Thyroid gland (tissue), 4 donors: ENCODE measurements around the gene ARPP19.

Experiments used
- POLR2A ChIP-seq, 2 donors: fragments of 450-650 bp; IDR thresholded peaks; one replicate each; pipeline ENCODE4 v1.6.1; 2017; ENCODE audit warnings: antibody characterized with exemption in 2 of 2, mild to moderate bottlenecking in 2 of 2, moderate library complexity in 1 of 2
- TF ChIP-seq, protein P1 (sequence below), 6 experiments: fragments of 200-600 bp in 3 of 6; fragments of 450-650 bp in 3 of 6; sonication (generic) in 3 of 6; IDR thresholded peaks; one replicate each; pipeline ENCODE4 v1.5.1; 2016 to 2019; ENCODE audit warnings: antibody characterized with exemption in 6 of 6, mild to moderate bottlenecking in 2 of 6, inconsistent platforms in 1 of 6, moderate library complexity in 1 of 6

- TF ChIP-seq, protein P1, sequence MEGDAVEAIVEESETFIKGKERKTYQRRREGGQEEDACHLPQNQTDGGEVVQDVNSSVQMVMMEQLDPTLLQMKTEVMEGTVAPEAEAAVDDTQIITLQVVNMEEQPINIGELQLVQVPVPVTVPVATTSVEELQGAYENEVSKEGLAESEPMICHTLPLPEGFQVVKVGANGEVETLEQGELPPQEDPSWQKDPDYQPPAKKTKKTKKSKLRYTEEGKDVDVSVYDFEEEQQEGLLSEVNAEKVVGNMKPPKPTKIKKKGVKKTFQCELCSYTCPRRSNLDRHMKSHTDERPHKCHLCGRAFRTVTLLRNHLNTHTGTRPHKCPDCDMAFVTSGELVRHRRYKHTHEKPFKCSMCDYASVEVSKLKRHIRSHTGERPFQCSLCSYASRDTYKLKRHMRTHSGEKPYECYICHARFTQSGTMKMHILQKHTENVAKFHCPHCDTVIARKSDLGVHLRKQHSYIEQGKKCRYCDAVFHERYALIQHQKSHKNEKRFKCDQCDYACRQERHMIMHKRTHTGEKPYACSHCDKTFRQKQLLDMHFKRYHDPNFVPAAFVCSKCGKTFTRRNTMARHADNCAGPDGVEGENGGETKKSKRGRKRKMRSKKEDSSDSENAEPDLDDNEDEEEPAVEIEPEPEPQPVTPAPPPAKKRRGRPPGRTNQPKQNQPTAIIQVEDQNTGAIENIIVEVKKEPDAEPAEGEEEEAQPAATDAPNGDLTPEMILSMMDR (IDR thresholded peaks at IDR 0.05), result no peak
- no peak for TF ChIP-seq POLR2A (IDR thresholded peaks at IDR 0.05)
Observed at GRCh38 chr15:52520421-52520820, 48.4 kb downstream of the ARPP19 start.
